Neural cell (in vitro differentiated cells): ENCODE results near the gene PLCB1. TPM values are rescaled to one million over a fixed set of nuclear protein-coding genes. Genes with fewer than 3 reads are reported as not detected.

Source experiments
- H2AFZ ChIP-seq: fragments of 200-600, 300-800 bp; sonication (generic), shearing (Covaris generic); 2 replicates; pipeline ENCODE4 v1.6.0; 2014; ENCODE audit warnings: low read depth, mild to moderate bottlenecking, antibody characterized with exemption, low read length, moderate library complexity
- H3F3A ChIP-seq: fragments of 200-600 bp; shearing (Covaris generic); 2 replicates; pipeline ENCODE4 v1.6.1; 2016; ENCODE audit warnings: mild to moderate bottlenecking, moderate library complexity, mixed read lengths, antibody characterized with exemption, low read length; ENCODE audit not compliant: insufficient read depth, poor library complexity, severe bottlenecking
- H3K27ac ChIP-seq: fragments of 200-600, 300-800 bp; sonication (generic), shearing (Covaris generic); 2 replicates; pipeline ENCODE4 v1.5.1; 2014; ENCODE audit warnings: mild to moderate bottlenecking, low read length, moderate library complexity
- H3K27me3 ChIP-seq: fragments of 300-800, 200-600 bp; sonication (generic), shearing (Covaris generic); 2 replicates; pipeline ENCODE4 v1.6.0; 2014; ENCODE audit warnings: mild to moderate bottlenecking, low read depth, low read length, moderate library complexity; ENCODE audit not compliant: insufficient read depth
- H3K36me3 ChIP-seq: fragments of 300-800, 200-600 bp; sonication (generic), shearing (Covaris generic); 2 replicates; pipeline ENCODE4 v1.5.1; 2014; ENCODE audit warnings: mild to moderate bottlenecking, antibody characterized with exemption, low read length, moderate library complexity; ENCODE audit not compliant: insufficient read depth
- H3K4me2 ChIP-seq: fragments of 300-800, 200-600 bp; sonication (generic), shearing (Covaris generic); 2 replicates; pipeline ENCODE4 v1.6.0; 2014; ENCODE audit warnings: mild to moderate bottlenecking, low read length
- H3K4me3 ChIP-seq: fragments of 300-800, 200-600 bp; sonication (generic), shearing (Covaris generic); 2 replicates; pipeline ENCODE4 v1.5.1; 2014; ENCODE audit warnings: mild to moderate bottlenecking, low read length, moderate library complexity
- H3K79me2 ChIP-seq: fragments of 200-600 bp; shearing (Covaris generic); replicated peaks from 2 replicates; pipeline ENCODE4 v1.6.0; 2014; ENCODE audit warnings: mild to moderate bottlenecking, low read length, moderate library complexity; ENCODE audit not compliant: insufficient read depth
- H3K9ac ChIP-seq: fragments of 300-800, 200-600 bp; sonication (generic), shearing (Covaris generic); 2 replicates; pipeline ENCODE4 v1.6.1; 2016; ENCODE audit warnings: mild to moderate bottlenecking, low read length, mixed read lengths
- H3K9me2 ChIP-seq: fragments of 200-600 bp; shearing (Covaris generic); 2 replicates; pipeline ENCODE4 v1.6.1; 2016; ENCODE audit warnings: mild to moderate bottlenecking, low read length, mixed read lengths; ENCODE audit not compliant: insufficient read depth
- H3K9me3 ChIP-seq: fragments of 200-600, 300-800 bp; sonication (generic), shearing (Covaris generic); 2 replicates; pipeline ENCODE4 v1.6.1; 2016; ENCODE audit warnings: mild to moderate bottlenecking, mixed run types, low read length, moderate library complexity, mixed read lengths
- H4K20me1 ChIP-seq: fragments of 200-600 bp; shearing (Covaris generic); 2 replicates; pipeline ENCODE4 v1.6.1; 2016; ENCODE audit warnings: mild to moderate bottlenecking, mixed run types; ENCODE audit not compliant: insufficient read depth
- CTCF ChIP-seq: fragments of 450-650 bp; IDR thresholded peaks from 2 replicates; pipeline ENCODE4 v1.5.1; 2014; ENCODE audit warnings: antibody characterized with exemption, mild to moderate bottlenecking, moderate library complexity; ENCODE audit not compliant: poor library complexity, severe bottlenecking
- EP300 ChIP-seq: fragments of 450-650 bp; conservative IDR thresholded peaks from 2 replicates; pipeline ENCODE4 v1.6.1; 2014; ENCODE audit warnings: antibody characterized with exemption, mild to moderate bottlenecking, moderate library complexity; ENCODE audit not compliant: poor library complexity, severe bottlenecking
- EZH2 ChIP-seq: fragments of 200-600, 300-800 bp; shearing (Covaris generic), sonication (generic); IDR thresholded peaks from 2 replicates; pipeline ENCODE4 v1.6.1; 2014; ENCODE audit warnings: antibody characterized with exemption, low read length, borderline replicate concordance, mild to moderate bottlenecking; ENCODE audit not compliant: insufficient read depth, poor library complexity, severe bottlenecking
- MXI1 ChIP-seq: fragments of 450-650 bp; conservative IDR thresholded peaks from 2 replicates; pipeline ENCODE4 v1.6.1; 2014; ENCODE audit warnings: antibody characterized with exemption, mild to moderate bottlenecking; ENCODE audit not compliant: poor library complexity, severe bottlenecking
- POLR2AphosphoS5 ChIP-seq: IDR thresholded peaks from 2 replicates; pipeline ENCODE4 v1.6.1; 2012
- RAD21 ChIP-seq: fragments of 450-650 bp; conservative IDR thresholded peaks from 2 replicates; pipeline ENCODE4 v1.6.1; 2014; ENCODE audit warnings: antibody characterized with exemption, mild to moderate bottlenecking, moderate library complexity
- REST ChIP-seq: IDR thresholded peaks from 2 replicates; pipeline ENCODE4 v1.6.1; 2012; ENCODE audit warnings: borderline replicate concordance
- SMC3 ChIP-seq: fragments of 450-650 bp; conservative IDR thresholded peaks from 2 replicates; pipeline ENCODE4 v1.6.1; 2014; ENCODE audit warnings: antibody characterized with exemption, mild to moderate bottlenecking, moderate library complexity; ENCODE audit not compliant: poor library complexity
- TAF1 ChIP-seq: IDR thresholded peaks from 2 replicates; pipeline ENCODE4 v1.6.1; 2012; ENCODE audit warnings: low read depth
- polyA plus RNA-seq: library from polyadenylated mRNA; depleted of rRNA; stranded (reverse); fragments of >200 nt; gene quantifications from 2 replicates; pipeline ENCODE4 v1.2.3, GENCODE V29; 2014

Gene PLCB1
- polyA plus RNA-seq, 1 donor from 2014 or later = 11.4 TPM

- TF ChIP-seq TAF1 (no peak), MXI1 (no peak), RAD21 (no peak), REST (no peak), CTCF (no peak), SMC3 (no peak), EZH2 (no peak), POLR2AphosphoS5 (no peak), EP300 (no peak)
- Histone ChIP-seq H3K9me2 (no peaks in the 10 kb centered on the region), H2AFZ (no peak overlapping the region), H3F3A (no peaks in the 10 kb centered on the region), H3K27me3 (no peaks in the 10 kb centered on the region), H3K4me3 (no peak overlapping the region), H3K79me2 (no peaks in the 10 kb centered on the region), H3K36me3 (no peaks in the 10 kb centered on the region), H4K20me1 (no peaks in the 10 kb centered on the region), H3K4me2 (no peak overlapping the region), H3K27ac (no peak overlapping the region), H3K9me3 (no peaks in the 10 kb centered on the region), H3K9ac (no peak overlapping the region)
Observed at GRCh38 chr20:8183526-8183925, 51.5 kb downstream of the PLCB1 start.

- no peaks in the 10 kb centered on the region for H3K9me3 ChIP-seq
- no peaks in the 10 kb centered on the region for H3K79me2 ChIP-seq
- no peak overlapping the region for H3K4me2 ChIP-seq
- H3K27me3 ChIP-seq = no peaks in the 10 kb centered on the region
- TF ChIP-seq TAF1 = no peak
- TF ChIP-seq SMC3 = no peak
- no peak for TF ChIP-seq MXI1
- TF ChIP-seq POLR2AphosphoS5 = no peak
- no peak for TF ChIP-seq EP300
- TF ChIP-seq CTCF = no peak
- TF ChIP-seq REST = no peak
- no peak for TF ChIP-seq RAD21
- no peak for TF ChIP-seq EZH2
- no peak overlapping the region for H3K27ac ChIP-seq
- no peaks in the 10 kb centered on the region for H3K9me2 ChIP-seq
- H3F3A ChIP-seq = no peaks in the 10 kb centered on the region
- H2AFZ ChIP-seq = no peak overlapping the region
- H3K9ac ChIP-seq = no peak overlapping the region
- no peaks in the 10 kb centered on the region for H4K20me1 ChIP-seq
- no peak overlapping the region for H3K4me3 ChIP-seq
- H3K36me3 ChIP-seq = no peaks in the 10 kb centered on the region
Observed at GRCh38 chr20:8187740-8188139, 55.7 kb downstream of the PLCB1 start.
